Endothelial cell (in vitro differentiated cells): Measurements from ENCODE around the gene GALNT9. TPM values are rescaled to one million over a fixed set of nuclear protein-coding genes. Genes with fewer than 3 reads are reported as not detected.
"Not testable (repeated sequence)": the region's sequence is repeated elsewhere in the genome, so short reads cannot be mapped to it uniquely, and the experiment has no call there.

Experiments used
- DNase-seq: peaks from one replicate; pipeline ENCODE4 v3.0.0; 2021; ENCODE audit warnings: low spot score
- H3K27ac Mint-ChIP-seq: one replicate; pipeline ENCODE4 v1.8.0; 2021; ENCODE audit warnings: mixed read lengths, inconsistent platforms; ENCODE audit not compliant: unreplicated experiment
- H3K27me3 Mint-ChIP-seq: one replicate; pipeline ENCODE4 v1.8.0; 2021; ENCODE audit warnings: mild to moderate bottlenecking, moderate library complexity, mixed read lengths, inconsistent platforms; ENCODE audit not compliant: unreplicated experiment
- H3K36me3 Mint-ChIP-seq: one replicate; pipeline ENCODE4 v1.8.0; 2021; ENCODE audit warnings: mild to moderate bottlenecking, low read depth, mixed read lengths, inconsistent platforms; ENCODE audit not compliant: unreplicated experiment
- H3K4me1 Mint-ChIP-seq: one replicate; pipeline ENCODE4 v1.8.0; 2021; ENCODE audit warnings: mild to moderate bottlenecking, mixed read lengths, inconsistent platforms; ENCODE audit not compliant: unreplicated experiment
- H3K4me3 Mint-ChIP-seq: one replicate; pipeline ENCODE4 v1.8.0; 2021; ENCODE audit warnings: mild to moderate bottlenecking, mixed read lengths, inconsistent platforms; ENCODE audit not compliant: unreplicated experiment
- H3K9me3 Mint-ChIP-seq: one replicate; pipeline ENCODE4 v1.8.0; 2021; ENCODE audit warnings: mixed read lengths, inconsistent platforms; ENCODE audit not compliant: unreplicated experiment
- total RNA-seq: library from RNA; stranded (reverse); fragmentation: NEBNext Ultra II Directional; extraction: Animal tissue kit (Norgen Biotek cat#: 25700); gene quantifications from one replicate; pipeline ENCODE4 v1.2.1, GENCODE V29; 2021; ENCODE audit not compliant: unreplicated experiment
- TF ChIP-seq, protein P1 (sequence below): fragments of 200-600 bp; sonication (generic); IDR thresholded peaks from one replicate; pipeline ENCODE4 v1.5.0; 2021; ENCODE audit warnings: antibody characterized with exemption; ENCODE audit not compliant: unreplicated experiment

Gene GALNT9
- total RNA-seq, 1 donor from 2014 or later = not detected

DNA sequence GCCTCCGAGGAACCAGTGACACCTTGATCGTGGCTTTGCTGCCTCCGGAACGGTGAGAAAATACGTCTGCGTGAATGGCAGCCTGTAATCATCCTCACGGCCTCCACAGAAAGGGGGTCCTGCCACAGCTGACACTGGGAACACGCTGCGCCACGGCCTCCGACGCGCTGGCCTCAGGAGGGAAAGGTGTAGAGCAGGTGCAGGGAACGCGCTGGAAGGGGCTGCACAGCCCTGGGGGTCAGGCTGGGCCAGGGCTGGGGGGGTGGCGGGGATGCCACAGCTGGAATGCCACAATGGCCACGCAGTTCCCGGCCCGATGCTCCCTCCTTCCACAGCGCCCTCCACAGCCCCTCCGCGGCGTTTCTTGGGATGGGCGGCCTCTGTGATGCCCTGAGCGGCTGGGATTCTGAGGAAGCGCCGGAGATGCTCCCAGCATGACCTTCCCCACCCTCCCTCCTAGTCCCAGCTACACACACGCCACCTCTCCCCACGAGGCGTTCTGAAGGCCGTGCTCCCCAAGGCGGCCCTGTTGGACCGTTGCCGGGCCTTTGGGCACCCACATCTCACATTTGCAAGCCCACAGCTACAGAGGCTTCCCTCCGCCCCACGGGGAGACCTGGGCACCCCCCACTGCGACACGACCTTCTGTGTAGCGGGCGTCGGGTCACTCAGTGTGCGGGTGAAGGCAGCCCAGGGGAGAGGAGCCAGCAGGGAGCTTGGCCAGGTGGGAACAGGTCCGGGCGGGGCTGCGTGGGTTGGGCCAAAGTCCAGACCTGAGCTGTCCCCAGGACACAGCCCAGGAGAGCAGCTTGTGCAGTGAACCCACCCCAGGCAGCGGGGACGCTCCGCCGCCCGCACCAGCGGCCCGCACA, 31.8 kb upstream of the GALNT9 start:
- Mint-ChIP-seq H3K4me1 (peaks cover 5% of the 10 kb centered on the region), H3K4me3 (no peak overlapping the region), H3K9me3 (peaks cover 4% of the 10 kb centered on the region), H3K27ac (no peak overlapping the region), H3K36me3 (no peaks in the 10 kb centered on the region), H3K27me3 (peaks cover 17% of the 10 kb centered on the region)
- no peak for DNase-seq
- TF ChIP-seq, protein P1, sequence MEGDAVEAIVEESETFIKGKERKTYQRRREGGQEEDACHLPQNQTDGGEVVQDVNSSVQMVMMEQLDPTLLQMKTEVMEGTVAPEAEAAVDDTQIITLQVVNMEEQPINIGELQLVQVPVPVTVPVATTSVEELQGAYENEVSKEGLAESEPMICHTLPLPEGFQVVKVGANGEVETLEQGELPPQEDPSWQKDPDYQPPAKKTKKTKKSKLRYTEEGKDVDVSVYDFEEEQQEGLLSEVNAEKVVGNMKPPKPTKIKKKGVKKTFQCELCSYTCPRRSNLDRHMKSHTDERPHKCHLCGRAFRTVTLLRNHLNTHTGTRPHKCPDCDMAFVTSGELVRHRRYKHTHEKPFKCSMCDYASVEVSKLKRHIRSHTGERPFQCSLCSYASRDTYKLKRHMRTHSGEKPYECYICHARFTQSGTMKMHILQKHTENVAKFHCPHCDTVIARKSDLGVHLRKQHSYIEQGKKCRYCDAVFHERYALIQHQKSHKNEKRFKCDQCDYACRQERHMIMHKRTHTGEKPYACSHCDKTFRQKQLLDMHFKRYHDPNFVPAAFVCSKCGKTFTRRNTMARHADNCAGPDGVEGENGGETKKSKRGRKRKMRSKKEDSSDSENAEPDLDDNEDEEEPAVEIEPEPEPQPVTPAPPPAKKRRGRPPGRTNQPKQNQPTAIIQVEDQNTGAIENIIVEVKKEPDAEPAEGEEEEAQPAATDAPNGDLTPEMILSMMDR = no peak

DNA sequence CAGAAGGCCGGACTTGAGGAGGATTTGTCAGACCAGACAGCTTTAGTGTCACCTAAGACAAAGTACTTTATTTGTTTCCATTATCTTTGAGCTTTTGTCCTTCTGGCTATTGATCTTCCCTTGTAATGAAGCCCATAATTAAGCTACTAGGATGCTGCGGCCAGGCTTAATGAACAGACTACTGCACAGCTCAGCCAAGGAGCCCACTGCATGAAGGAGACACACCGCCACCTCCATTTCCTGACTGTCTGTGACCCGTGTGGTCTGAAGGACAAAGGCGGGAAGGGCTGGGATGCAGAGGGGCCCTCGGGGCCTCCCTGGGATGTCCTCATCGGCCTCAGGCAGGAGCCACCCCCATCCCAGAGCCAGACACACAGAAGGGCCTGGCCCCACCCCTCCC, 31.0 kb upstream of the GALNT9 start:
- Mint-ChIP-seq H3K36me3 (no peaks in the 10 kb centered on the region), H3K9me3 (peaks cover 4% of the 10 kb centered on the region), H3K27me3 (peaks cover 17% of the 10 kb centered on the region), H3K4me1 (peaks cover 5% of the 10 kb centered on the region), H3K27ac (peak overlapping the region; percentile 18), H3K4me3 (no peak overlapping the region)
- TF ChIP-seq, protein P1 = no peak
- no peak for DNase-seq

DNA sequence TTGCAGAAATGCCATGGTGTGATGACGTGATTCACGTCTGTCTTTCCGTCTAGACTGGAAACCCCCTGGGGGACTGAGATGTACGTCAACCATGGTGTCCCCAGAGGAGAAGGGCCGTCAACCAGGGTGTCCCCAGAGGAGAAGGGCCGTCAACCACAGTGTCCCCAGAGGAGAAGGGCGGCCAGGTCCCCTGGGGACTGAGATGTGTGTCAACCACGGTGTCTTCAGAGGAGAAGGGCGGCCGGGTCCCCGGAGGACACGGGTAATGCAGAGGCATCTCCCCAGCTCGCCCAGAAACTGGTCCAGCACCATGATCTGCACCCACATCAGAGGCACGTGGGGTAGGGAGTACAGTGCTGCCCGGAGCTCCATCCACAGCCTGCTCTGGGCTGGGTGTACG, 30.6 kb upstream of the GALNT9 start:
- no peak for DNase-seq
- Mint-ChIP-seq H3K27ac (no peak overlapping the region), H3K4me3 (no peak overlapping the region), H3K4me1 (peaks cover 5% of the 10 kb centered on the region), H3K27me3 (peaks cover 17% of the 10 kb centered on the region), H3K36me3 (no peaks in the 10 kb centered on the region), H3K9me3 (peaks cover 4% of the 10 kb centered on the region)
- TF ChIP-seq, protein P1 = no peak

DNA sequence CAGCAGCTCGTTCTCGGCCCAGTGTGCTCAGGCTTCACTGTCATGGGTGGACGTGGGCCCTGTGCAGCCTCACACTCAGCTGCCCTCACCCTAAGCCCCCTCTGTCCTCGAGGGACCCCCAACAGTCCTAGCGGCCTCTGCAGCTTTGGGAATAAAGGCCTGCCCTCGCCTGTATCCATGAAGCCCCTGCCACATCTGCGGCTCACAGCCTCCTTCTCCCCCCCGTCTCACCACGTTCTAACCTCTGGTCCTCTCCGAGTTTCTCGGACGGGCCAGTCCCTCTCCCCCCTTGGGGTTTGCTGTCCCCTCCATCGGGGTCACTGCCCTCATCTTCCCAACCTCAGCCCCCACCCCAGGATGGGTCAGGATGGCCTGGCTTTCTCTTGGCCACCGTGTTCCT, 30.2 kb upstream of the GALNT9 start:
- H3K36me3 Mint-ChIP-seq = no peaks in the 10 kb centered on the region
- peaks cover 4% of the 10 kb centered on the region for H3K9me3 Mint-ChIP-seq
- DNase-seq = no peak
- no peak overlapping the region for H3K27ac Mint-ChIP-seq
- no peak overlapping the region for H3K4me3 Mint-ChIP-seq
- peaks cover 17% of the 10 kb centered on the region for H3K27me3 Mint-ChIP-seq
- H3K4me1 Mint-ChIP-seq = peaks cover 5% of the 10 kb centered on the region
- TF ChIP-seq, protein P1 = no peak

DNA sequence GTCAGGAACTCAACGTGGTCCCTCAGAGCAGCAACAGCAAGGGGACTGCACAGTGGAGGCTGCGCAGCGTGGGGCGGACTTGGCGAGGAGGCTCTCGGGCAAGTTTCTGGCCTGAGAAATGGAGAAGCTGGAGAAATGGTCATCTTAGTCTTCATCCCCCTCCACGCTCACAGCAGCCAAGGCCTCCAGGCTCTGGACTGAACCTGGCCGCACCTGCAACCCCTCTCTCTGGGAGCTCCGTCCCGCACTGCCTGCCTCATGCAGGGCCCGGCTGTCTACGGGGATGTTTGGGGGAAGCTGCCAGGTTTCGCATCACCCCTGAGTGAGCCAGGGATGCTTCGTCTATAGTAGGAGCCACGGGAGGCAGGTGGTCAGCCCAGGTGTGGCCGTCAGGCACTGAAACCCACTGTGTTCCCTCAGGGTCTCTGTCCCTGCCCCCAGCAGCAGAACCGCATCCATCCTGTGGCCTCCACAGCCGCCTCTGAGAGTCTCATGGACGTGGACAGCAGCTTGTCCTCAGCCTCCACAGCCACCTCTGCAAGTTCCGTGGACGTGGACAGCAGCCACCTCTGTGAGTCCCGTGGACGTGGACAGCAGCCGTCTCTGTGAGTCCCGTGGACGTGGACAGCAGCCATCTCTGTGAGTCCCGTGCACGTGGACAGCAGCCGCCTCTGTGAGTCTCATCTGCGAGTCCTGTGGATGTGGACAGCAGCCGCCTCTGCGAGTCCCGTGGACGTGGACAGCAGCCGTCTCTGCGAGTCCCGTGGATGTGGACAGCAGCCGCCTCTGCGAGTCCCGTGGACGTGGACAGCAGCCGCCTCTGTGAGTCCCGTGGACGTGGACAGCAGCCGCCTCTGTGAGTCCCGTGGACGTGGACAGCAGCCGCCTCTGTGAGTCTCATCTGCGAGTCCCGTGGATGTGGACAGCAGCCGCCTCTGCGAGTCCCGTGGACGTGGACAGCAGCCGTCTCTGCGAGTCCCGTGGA, 29.1 kb upstream of the GALNT9 start:
- not testable (repeated sequence) for H3K4me3 Mint-ChIP-seq, H3K36me3 Mint-ChIP-seq, H3K4me1 Mint-ChIP-seq, H3K9me3 Mint-ChIP-seq, DNase-seq, H3K27ac Mint-ChIP-seq
- peaks cover 15% of the 10 kb centered on the region for H3K27me3 Mint-ChIP-seq
